GM18499 (cell line): Measurements from ENCODE around the gene TMEM132C.

Experiments used
- ATAC-seq: cut with Tn5 transposase; IDR thresholded peaks from one replicate; pipeline ENCODE4 v1.9.1; 2021; ENCODE audit warnings: moderate number of reproducible peaks; ENCODE audit not compliant: insufficient read depth, unreplicated experiment

The TMEM132C gene

GRCh38 chr12:128639089-128639488 lies 372.1 kb downstream of the TMEM132C start:
- ATAC-seq = no peak

- no peak for ATAC-seq
Measured at GRCh38 chr12:128643155-128643554, 376.2 kb downstream of the TMEM132C start.

GRCh38 chr12:128644664-128645296 lies 377.8 kb downstream of the TMEM132C start:
- ATAC-seq = no peak

GRCh38 chr12:128649902-128650301 lies 382.9 kb downstream of the TMEM132C start:
- no peak for ATAC-seq

- ATAC-seq = no peak
Measured at GRCh38 chr12:128652136-128652751, 385.3 kb downstream of the TMEM132C start.

- ATAC-seq = no peak
Measured at GRCh38 chr12:128654468-128654867, 387.5 kb downstream of the TMEM132C start.

- no peak for ATAC-seq
Measured at GRCh38 chr12:128657378-128657777, 390.4 kb downstream of the TMEM132C start.

GRCh38 chr12:128660532-128661225 lies 393.7 kb downstream of the TMEM132C start:
- ATAC-seq = no peak

- no peak for ATAC-seq
Measured at GRCh38 chr12:128661226-128661569, 394.2 kb downstream of the TMEM132C start.

GRCh38 chr12:128662101-128662500 lies 395.1 kb downstream of the TMEM132C start:
- no peak for ATAC-seq

- ATAC-seq = no peak
Measured at GRCh38 chr12:128664501-128664900, 397.5 kb downstream of the TMEM132C start.

GRCh38 chr12:128667193-128667592 lies 400.2 kb downstream of the TMEM132C start:
- ATAC-seq = no peak

GRCh38 chr12:128671528-128672042 lies 404.6 kb downstream of the TMEM132C start:
- ATAC-seq = no peak

GRCh38 chr12:128672428-128672827 lies 405.5 kb downstream of the TMEM132C start:
- no peak for ATAC-seq

GRCh38 chr12:128672893-128673292 lies 405.9 kb downstream of the TMEM132C start:
- no peak for ATAC-seq

- ATAC-seq = no peak
Measured at GRCh38 chr12:128675576-128675975, 408.6 kb downstream of the TMEM132C start.

- no peak for ATAC-seq
Measured at GRCh38 chr12:128680555-128680954, 413.6 kb downstream of the TMEM132C start.

- no peak for ATAC-seq
Measured at GRCh38 chr12:128682548-128683275, 415.7 kb downstream of the TMEM132C start.

GRCh38 chr12:128684352-128684751 lies 417.4 kb downstream of the TMEM132C start:
- no peak for ATAC-seq

- no peak for ATAC-seq
Measured at GRCh38 chr12:128685903-128686475, 419.0 kb downstream of the TMEM132C start.
